Heart left ventricle (tissue), 16 donors: Measurements from ENCODE around the gene ACTR1A. TPM values are rescaled to one million over a fixed set of nuclear protein-coding genes. Genes with fewer than 3 reads are reported as not detected.

Experiments
- ATAC-seq, 4 donors: fragments of 200-7000 bp; cut with Tn5 transposase; one replicate each; pipeline ENCODE4 v1.9.1; 2020 to 2022; ENCODE audit warnings: moderate library complexity in 4 of 4, mild to moderate bottlenecking in 3 of 4, moderate number of reproducible peaks in 1 of 4
- DNase-seq, 5 donors: peaks; one replicate each; pipeline ENCODE4 v3.0.0-alpha.2; 2020
- H3K27ac ChIP-seq, 12 donors: fragments of 200-600 bp; sonication (generic) in 4 of 12; one replicate each; pipeline versions ENCODE4 v1.5.0 to v1.8.0; 2016 to 2022; ENCODE audit warnings: mild to moderate bottlenecking in 2 of 12
- H3K27me3 ChIP-seq, 9 donors: fragments of 200-600 bp; sonication (generic) in 2 of 9; one replicate each; pipeline versions ENCODE4 v1.5.1 to v1.8.0; 2016 to 2022; ENCODE audit warnings: mild to moderate bottlenecking in 3 of 9
- H3K36me3 ChIP-seq, 9 donors: fragments of 200-600 bp; sonication (generic) in 2 of 9; one replicate each; pipeline versions ENCODE4 v1.5.0 to v1.8.0; 2018 to 2022; ENCODE audit warnings: mild to moderate bottlenecking in 2 of 9
- H3K4me1 ChIP-seq, 12 donors: fragments of 200-600 bp; sonication (generic) in 4 of 12; one replicate each; pipeline versions ENCODE4 v1.5.0 to v1.8.0; 2016 to 2022; ENCODE audit warnings: mild to moderate bottlenecking in 3 of 12
- H3K4me3 ChIP-seq, 12 donors: fragments of 200-600 bp; sonication (generic) in 4 of 12; one replicate each; pipeline versions ENCODE4 v1.5.0 to v1.8.0; 2017 to 2022; ENCODE audit warnings: mild to moderate bottlenecking in 9 of 12, moderate library complexity in 4 of 12
- H3K9me3 ChIP-seq, 12 donors: fragments of 200-600 bp; sonication (generic) in 4 of 12; one replicate each; pipeline versions ENCODE4 v1.5.0 to v1.8.0; 2016 to 2022; ENCODE audit warnings: mild to moderate bottlenecking in 1 of 12
- CTCF ChIP-seq, 12 donors: fragments of 200-600 bp; sonication (generic) in 4 of 12; IDR thresholded peaks; one replicate each; pipeline versions ENCODE4 v1.5.0 to v1.8.0; 2018 to 2022; ENCODE audit warnings: antibody characterized with exemption in 12 of 12, mild to moderate bottlenecking in 5 of 12
- POLR2A ChIP-seq, 2 donors: fragments of 450-650 bp; IDR thresholded peaks; one replicate each; pipeline ENCODE4 v1.6.1; 2017; ENCODE audit warnings: antibody characterized with exemption in 2 of 2, mild to moderate bottlenecking in 2 of 2, moderate library complexity in 2 of 2
- WGBS, 4 donors: extraction: QIAGEN DNeasy Blood & Tissue Kit in 2 of 4; methylation state at CpG; one replicate each; pipeline versions ENCODE4 v1.1.5 to v1.1.7; 2013 to 2018; 5-methylcytosine and 5-hydroxymethylcytosine counted together
- intact Hi-C, 10 donors: fragments of 100-400 bp; cut with DNase I; formaldehyde crosslinking; loops; one replicate each; pipeline versions ENCODE4 v1.11.1 to v1.14.2; 2022
- polyA plus RNA-seq, 2 donors: library from polyadenylated mRNA; stranded (reverse); fragments of 200-250 nt; gene quantifications; one replicate each; pipeline ENCODE4 v1.2.3, GENCODE V29; 2013
- total RNA-seq, 9 donors: library from RNA; depleted of rRNA in 2 of 9; stranded (reverse); fragments of >200 nt in 2 of 9; fragmentation: NEBNext Ultra II Directional in 3 of 9; extraction: Animal tissue kit (Norgen Biotek cat#: 25700) in 3 of 9; gene quantifications; one replicate each; pipeline versions ENCODE4 v1.1.0 to v1.2.4, GENCODE V29; 2016 to 2023
- donor health status: ischemic (EF 13 %, LVEDD 7.1; RV severe dilation, severe dysfunction).
- donor health status: healthy with polysubstance abuse.
- donor health status: DM: no; HTN: yes; CAD: no.
- donor health status: DM: no; HTN: no; CAD: no.
- donor health status: ischemic (EF 25% LVEDD 6.9; RV normal size, moderate dysfunction).
- donor health status: ischemic (EF 25% LVEDD 5.7; RV mildly dilated, moderate dysfunction).
- donor health status: healthy.
- donor health status: DM: yes; HTN: yes; CAD: no.
- donor health status: ischemic (EF 35%, LVEDD 5.7; RV mildly dilated, moderate dysfunction).
- donor health status: nonischemic (EF 11% LVEDD 7.7; RV severe dilation, severe dysfunction).
- donor health status: DM: yes; HTN: yes; CAD: no.
- donor health status: PGD.
- donor health status: ischemic (EF 29% LVEDD 5.4; RV normal size, mild dysfunction).
- donor health status: nonischemic (EF 23%, LVEDD 6.1; RV moderate dilation, normal function).

ACTR1A gene
- total and polyA plus RNA-seq, 11 donors = 100 to 175 (median 119) TPM

DNA sequence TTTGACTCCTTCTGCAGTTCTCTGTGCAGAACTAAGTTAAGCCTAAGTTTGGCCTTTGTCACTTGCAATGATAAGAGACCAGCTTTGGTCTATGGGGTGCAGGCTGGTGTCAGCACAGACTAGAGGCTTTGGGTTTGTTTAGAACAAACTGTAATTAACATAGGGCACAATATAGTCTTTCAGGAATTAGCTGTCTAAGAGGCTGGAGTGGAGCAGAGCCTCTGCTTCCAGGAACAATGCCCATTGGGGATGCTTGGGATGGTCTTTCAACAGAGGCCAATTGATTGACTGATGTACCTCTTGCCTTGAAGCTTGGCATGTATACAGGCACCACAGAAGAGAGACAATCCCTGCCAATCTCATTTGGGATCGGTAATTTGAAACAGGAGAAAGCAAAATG lies 6.0 kb upstream of the ACTR1A start:
- no peaks in the 10 kb centered on the region for H3K9me3 ChIP-seq
- H3K27me3 ChIP-seq = no peaks in the 10 kb centered on the region
- TF ChIP-seq POLR2A (IDR thresholded peaks at IDR 0.05) (no peak), CTCF (IDR thresholded peaks at IDR 0.05) (no peak)
- ATAC-seq (no peak), DNase-seq (no peak)
- peaks cover 0 to 54% (median 22%) of the 10 kb centered on the region in 12 donors for H3K4me1 ChIP-seq
- no peak overlapping the region for H3K27ac ChIP-seq
- no peak overlapping the region for H3K4me3 ChIP-seq
- 89 to 100% (median 95%) methylated on average over 1 of the region's 1 CpG for WGBS, 4 donors
- H3K36me3 ChIP-seq = peaks cover 0 to 65% (median 46%) of the 10 kb centered on the region in 9 donors
- intact Hi-C loops = loop anchor here in 4 of 10 donors (5.0 to 10.0 kb wide), 2 partner anchors 74 to 136 kb away; partner anchors contain the start of gene TRIM8 (in 2 of the 4)

DNA sequence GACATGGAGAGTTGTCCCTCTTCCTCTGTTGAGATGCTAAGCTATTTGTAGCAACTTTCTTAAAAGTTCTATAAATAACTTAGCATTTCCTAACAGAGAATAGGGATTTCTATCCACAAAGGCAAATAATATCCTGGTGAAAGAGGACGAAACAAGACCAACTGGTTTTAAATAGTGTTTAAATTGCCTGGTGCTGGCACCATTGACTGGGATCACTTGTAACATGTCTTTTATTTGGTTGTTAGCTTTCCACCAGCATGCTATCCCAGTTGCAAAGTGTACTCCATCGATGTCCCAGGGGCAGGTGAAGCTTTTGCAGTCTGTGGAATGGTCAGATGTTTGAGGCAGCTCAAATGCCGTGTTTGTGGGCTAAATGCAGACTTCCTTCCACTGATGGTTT lies 5.0 kb upstream of the ACTR1A start:
- TF ChIP-seq POLR2A (IDR thresholded peaks at IDR 0.05) (no peak), CTCF (IDR thresholded peaks at IDR 0.05) (no peak)

DNA sequence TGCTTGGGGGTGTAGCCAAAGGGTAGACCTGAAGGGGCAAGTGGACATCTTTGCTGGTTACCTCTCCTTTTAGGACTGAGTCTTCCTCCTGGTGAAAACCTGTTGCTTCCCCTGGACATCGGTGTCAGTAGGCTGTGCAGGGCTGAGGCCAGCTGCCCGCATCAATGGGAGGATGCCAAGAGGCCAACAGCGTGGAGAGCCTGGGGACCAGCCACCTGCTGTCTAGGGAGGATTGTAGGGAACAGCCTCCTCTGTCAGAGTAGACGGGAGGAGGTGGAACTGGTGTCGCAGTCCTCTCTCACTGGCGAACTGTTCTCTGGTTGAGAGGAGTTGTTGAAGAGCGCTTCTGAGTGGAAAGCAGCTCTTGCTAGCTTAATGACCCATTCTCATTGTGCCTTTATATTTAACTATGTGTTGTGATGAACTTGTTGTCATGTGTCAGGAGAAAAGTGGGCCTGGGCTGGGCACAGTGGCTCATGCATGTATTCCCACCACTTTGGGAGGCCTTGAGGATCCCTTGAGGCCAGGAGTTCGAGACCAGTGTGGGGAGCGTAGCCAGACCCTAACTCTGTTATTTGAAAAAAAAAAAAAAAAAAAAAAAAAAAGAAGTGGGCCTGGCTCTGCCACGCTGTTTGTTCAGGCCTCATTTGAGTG lies 3.1 kb upstream of the ACTR1A start:
- 71 to 83% (median 79%) methylated on average over 9 to 10 of the region's 10 CpGs for WGBS, 4 donors
- peak overlapping the region in 2 of 12 donors; percentile 75 to 86 for H3K27ac ChIP-seq
- H3K36me3 ChIP-seq = peaks cover 0 to 36% (median 17%) of the 10 kb centered on the region in 9 donors
- H3K4me3 ChIP-seq = peak overlapping the region in 5 of 12 donors; percentile 78 to 97 (median 83)
- no peaks in the 10 kb centered on the region for H3K9me3 ChIP-seq
- ATAC-seq (no peak), DNase-seq (no peak)
- intact Hi-C loops = loop anchor here in 5 of 10 donors (2.0 to 10.0 kb wide), 3 partner anchors 77 to 139 kb away; partner anchors contain the start of gene TRIM8 (in 2 of the 5)
- H3K27me3 ChIP-seq = no peaks in the 10 kb centered on the region
- TF ChIP-seq POLR2A (IDR thresholded peaks at IDR 0.05) (no peak), CTCF (IDR thresholded peaks at IDR 0.05) (no peak)
- H3K4me1 ChIP-seq = peaks cover 0 to 65% (median 37%) of the 10 kb centered on the region in 12 donors

More for the DNA sequence above, 5.0 kb upstream of the ACTR1A start:
- Histone ChIP-seq H3K9me3 (no peaks in the 10 kb centered on the region), H3K4me1 (peaks cover 0 to 63% (median 28%) of the 10 kb centered on the region in 12 donors), H3K27me3 (no peaks in the 10 kb centered on the region), H3K27ac (no peak overlapping the region), H3K4me3 (peak overlapping the region in 1 of 12 donors; percentile 0), H3K36me3 (peaks cover 0 to 55% (median 36%) of the 10 kb centered on the region in 9 donors)
- ATAC-seq (no peak), DNase-seq (no peak)
- 51 to 71% (median 54%) methylated on average over 3 of the region's 3 CpGs for WGBS, 4 donors
- intact Hi-C loops = loop anchor here in 4 of 10 donors (5.0 to 10.0 kb wide), 2 partner anchors 75 to 137 kb away; partner anchors contain the start of gene TRIM8 (in 2 of the 4)

DNA sequence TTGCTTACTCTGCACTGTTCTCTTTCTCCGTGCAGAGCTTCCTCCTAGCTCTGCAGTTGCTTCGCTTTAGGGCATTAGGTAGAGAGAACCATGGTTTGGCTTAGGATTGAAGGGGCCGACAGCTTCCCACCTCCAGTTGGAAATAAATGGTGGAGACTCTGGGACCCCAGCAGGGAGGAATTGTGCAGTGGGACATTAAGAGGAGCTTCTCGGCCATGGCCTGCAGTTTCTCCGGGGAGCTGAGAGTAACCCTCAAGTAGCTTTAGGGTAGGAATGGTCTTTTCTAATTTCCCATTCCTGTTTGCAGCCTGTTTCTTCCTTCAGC lies 2.4 kb upstream of the ACTR1A start:
- intact Hi-C loops = loop anchor here in 8 of 10 donors (1.0 to 10.0 kb wide), 4 partner anchors 77 to 140 kb away; partner anchors contain the start of gene TRIM8 (in 2 of the 8)
- no peaks in the 10 kb centered on the region for H3K9me3 ChIP-seq
- ATAC-seq (no peak), DNase-seq (no peak)
- TF ChIP-seq CTCF (IDR thresholded peaks at IDR 0.05) (no peak), POLR2A (IDR thresholded peaks at IDR 0.05) (no peak)
- H3K4me3 ChIP-seq = peak overlapping the region; percentile 66 to 97 (median 82)
- no peaks in the 10 kb centered on the region for H3K27me3 ChIP-seq
- H3K4me1 ChIP-seq = peaks cover 0 to 67% (median 39%) of the 10 kb centered on the region in 12 donors
- peaks cover 0 to 30% (median 11%) of the 10 kb centered on the region in 9 donors for H3K36me3 ChIP-seq
- WGBS, 4 donors = 11 to 21% (median 13%) methylated on average over 5 of the region's 5 CpGs
- peak overlapping the region in 9 of 12 donors; percentile 69 to 88 (median 83) for H3K27ac ChIP-seq
